Esophagus muscularis mucosa (tissue), 4 donors: Measurements from ENCODE around the gene MICALL1.

Experiments used
- CTCF ChIP-seq, 3 experiments: fragments of 200-600 bp in 2 of 3; fragments of 450-650 bp in 1 of 3; sonication (generic) in 2 of 3; IDR thresholded peaks; one replicate each; pipeline ENCODE4 v1.5.1; 2017 to 2019; ENCODE audit warnings: antibody characterized with exemption in 3 of 3, mild to moderate bottlenecking in 2 of 3, moderate library complexity in 1 of 3
- EP300 ChIP-seq: sonication (generic); formaldehyde crosslinking; IDR thresholded peaks from one replicate; pipeline ENCODE4 v1.6.1; 2017; ENCODE audit warnings: antibody characterized with exemption
- POLR2A ChIP-seq: fragments of 450-650 bp; IDR thresholded peaks from one replicate; pipeline ENCODE4 v1.6.1; 2017; ENCODE audit warnings: antibody characterized with exemption, moderate library complexity, mild to moderate bottlenecking, low read depth
- POLR2AphosphoS5 ChIP-seq, 2 donors: sonication (generic); formaldehyde crosslinking; IDR thresholded peaks; one replicate each; pipeline ENCODE4 v1.6.1; 2017; ENCODE audit warnings: antibody characterized with exemption in 2 of 2

GRCh38 chr22:37880668-37881440 is 25.2 kb upstream of the MICALL1 start:
- TF ChIP-seq CTCF (IDR thresholded peaks at IDR 0.05) (no peak), POLR2AphosphoS5 (IDR thresholded peaks at IDR 0.05) (no peak), POLR2A (no peak), EP300 (no peak)
